ENCODE data around the gene GK. TPM values are rescaled to one million over a fixed set of nuclear protein-coding genes. Genes with fewer than 3 reads are reported as not detected.

The GK gene
- polyA plus RNA-seq (2013, experiment 1 of 2) = 4.4 TPM
- polyA plus RNA-seq (2013, experiment 2 of 2) = 5.6 TPM

DNA sequence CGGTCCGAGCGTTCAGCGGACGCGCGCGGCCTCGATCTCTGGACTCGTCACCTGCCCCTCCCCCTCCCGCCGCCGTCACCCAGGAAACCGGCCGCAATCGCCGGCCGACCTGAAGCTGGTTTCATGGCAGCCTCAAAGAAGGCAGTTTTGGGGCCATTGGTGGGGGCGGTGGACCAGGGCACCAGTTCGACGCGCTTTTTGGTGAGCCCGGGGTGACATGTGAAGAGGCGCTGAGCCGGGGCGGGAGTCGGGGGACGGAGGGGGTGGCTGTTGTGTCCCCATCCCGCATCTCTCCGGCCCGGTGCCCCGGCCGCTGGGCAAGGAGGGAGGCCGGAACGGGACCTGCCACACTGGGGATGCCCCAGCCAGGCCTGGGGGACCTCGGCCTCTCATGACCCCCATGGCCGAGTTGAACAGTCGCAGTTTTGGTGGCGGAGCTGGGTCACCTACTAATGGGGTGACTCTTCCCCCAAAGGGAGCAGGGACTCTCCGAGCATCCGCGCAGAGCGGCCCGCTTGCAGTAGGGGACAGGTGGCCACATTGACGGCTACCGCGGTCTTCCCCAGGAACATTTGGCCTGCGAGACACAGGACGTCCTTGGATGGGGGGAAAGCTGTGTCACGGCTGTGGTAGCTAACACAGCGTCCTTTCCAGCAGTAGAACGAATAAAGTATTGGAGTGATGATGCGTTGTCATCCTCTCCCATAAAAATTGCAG, at the start of gene GK:
Gene GK (plus strand): TSS at position 9 of the 717 bp plus-strand sequence. CDS start 115 bp downstream, at position 124.
- peak within 1 kb of the TSS; percentile 87 for H3K4me3 ChIP-seq (ENCODE audit: low read length)
- peaks cover 3% of the 10 kb centered on the region; the same call in 1 of the 2 replicates for H3K27me3 ChIP-seq (ENCODE audit: insufficient read depth, low read length)
- no peaks in the 10 kb centered on the region for H3K36me3 ChIP-seq (ENCODE audit: insufficient read depth, low read length)
- H3K9me3 ChIP-seq (ENCODE audit: insufficient read depth, low read depth, low read length) = no peaks in the 10 kb centered on the region
- H3K27ac ChIP-seq (ENCODE audit: low read depth, low read length) = peak within 1 kb of the TSS; percentile 85
- peak within 1 kb of the TSS; percentile 83 for H3K9ac ChIP-seq (ENCODE audit: low read depth, low read length)
- 1% methylated on average over 40 of the region's 53 CpGs for WGBS
- H3K4me1 ChIP-seq (ENCODE audit: insufficient read depth, low read length) = no peaks in the 10 kb centered on the region

GRCh38 chrX:30607155-30607554, 46.1 kb upstream of the GK start:
- Histone ChIP-seq H3K4me1 (ENCODE audit: insufficient read depth, low read length) (no peaks in the 10 kb centered on the region), H3K4me3 (ENCODE audit: low read length) (no peak overlapping the region), H3K36me3 (ENCODE audit: insufficient read depth, low read length) (no peaks in the 10 kb centered on the region), H3K9ac (ENCODE audit: low read depth, low read length) (no peak overlapping the region), H3K27ac (ENCODE audit: low read depth, low read length) (no peak overlapping the region), H3K9me3 (ENCODE audit: insufficient read depth, low read depth, low read length) (no peaks in the 10 kb centered on the region), H3K27me3 (ENCODE audit: insufficient read depth, low read length) (no peaks in the 10 kb centered on the region)
- WGBS = 100% methylated on average over 1 of the region's 1 CpG

GRCh38 chrX:30610026-30610425, 43.2 kb upstream of the GK start:
- Histone ChIP-seq H3K27me3 (ENCODE audit: insufficient read depth, low read length) (no peaks in the 10 kb centered on the region), H3K9me3 (ENCODE audit: insufficient read depth, low read depth, low read length) (no peaks in the 10 kb centered on the region), H3K4me1 (ENCODE audit: insufficient read depth, low read length) (no peaks in the 10 kb centered on the region), H3K27ac (ENCODE audit: low read depth, low read length) (no peak overlapping the region), H3K36me3 (ENCODE audit: insufficient read depth, low read length) (no peaks in the 10 kb centered on the region), H3K4me3 (ENCODE audit: low read length) (no peak overlapping the region), H3K9ac (ENCODE audit: low read depth, low read length) (no peak overlapping the region)
- WGBS = 100% methylated on average over 2 of the region's 2 CpGs

DNA sequence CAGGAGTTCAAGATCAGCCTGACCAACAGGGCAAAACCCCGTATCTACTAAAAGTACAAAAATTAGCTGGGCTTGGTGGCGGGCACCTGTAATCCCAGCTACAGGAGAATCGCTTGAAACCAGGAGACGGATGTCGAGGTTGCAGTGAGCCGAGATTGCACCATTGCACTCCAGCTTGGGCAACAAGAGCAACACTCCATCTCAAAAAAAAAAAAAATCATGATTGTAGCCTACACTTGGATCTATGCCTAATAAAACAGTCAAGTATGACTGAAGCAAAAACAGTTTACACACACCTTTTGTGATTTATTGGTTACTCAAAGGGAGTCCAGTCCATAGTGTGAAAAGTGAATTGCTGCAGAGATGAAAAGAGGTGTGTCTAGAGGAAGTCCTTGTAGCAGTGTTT, 41.0 kb upstream of the GK start:
- no peaks in the 10 kb centered on the region for H3K4me1 ChIP-seq (ENCODE audit: insufficient read depth, low read length)
- H3K27me3 ChIP-seq (ENCODE audit: insufficient read depth, low read length) = no peaks in the 10 kb centered on the region
- H3K9me3 ChIP-seq (ENCODE audit: insufficient read depth, low read depth, low read length) = no peaks in the 10 kb centered on the region
- H3K36me3 ChIP-seq (ENCODE audit: insufficient read depth, low read length) = no peaks in the 10 kb centered on the region
- H3K4me3 ChIP-seq (ENCODE audit: low read length) = no peak overlapping the region
- no peak overlapping the region for H3K27ac ChIP-seq (ENCODE audit: low read depth, low read length)
- no peak overlapping the region for H3K9ac ChIP-seq (ENCODE audit: low read depth, low read length)
- 96% methylated on average over 6 of the region's 6 CpGs for WGBS

DNA sequence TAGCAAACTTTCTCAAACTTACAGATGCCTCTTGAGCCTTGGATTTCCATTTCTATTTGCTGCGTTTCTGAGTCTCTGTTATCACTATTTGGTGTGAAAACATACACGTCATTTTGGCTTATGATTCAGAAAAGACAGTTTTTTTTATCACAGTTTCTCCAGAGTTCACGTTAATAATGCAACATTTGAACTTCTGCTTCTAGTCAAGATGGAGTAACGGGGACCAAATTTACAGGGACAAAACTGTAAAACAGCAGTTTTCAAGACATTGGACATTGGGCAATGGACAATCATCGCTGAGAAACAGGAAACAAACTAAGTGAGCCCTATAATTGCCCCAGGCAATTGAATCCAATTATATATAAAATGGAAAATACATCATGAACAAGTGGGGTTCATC, 39.5 kb upstream of the GK start:
- Histone ChIP-seq H3K9me3 (ENCODE audit: insufficient read depth, low read depth, low read length) (no peaks in the 10 kb centered on the region), H3K27ac (ENCODE audit: low read depth, low read length) (no peak overlapping the region), H3K27me3 (ENCODE audit: insufficient read depth, low read length) (no peaks in the 10 kb centered on the region), H3K4me3 (ENCODE audit: low read length) (no peak overlapping the region), H3K9ac (ENCODE audit: low read depth, low read length) (no peak overlapping the region), H3K4me1 (ENCODE audit: insufficient read depth, low read length) (no peaks in the 10 kb centered on the region), H3K36me3 (ENCODE audit: insufficient read depth, low read length) (no peaks in the 10 kb centered on the region)
- WGBS = 94% methylated on average over 4 of the region's 5 CpGs

DNA sequence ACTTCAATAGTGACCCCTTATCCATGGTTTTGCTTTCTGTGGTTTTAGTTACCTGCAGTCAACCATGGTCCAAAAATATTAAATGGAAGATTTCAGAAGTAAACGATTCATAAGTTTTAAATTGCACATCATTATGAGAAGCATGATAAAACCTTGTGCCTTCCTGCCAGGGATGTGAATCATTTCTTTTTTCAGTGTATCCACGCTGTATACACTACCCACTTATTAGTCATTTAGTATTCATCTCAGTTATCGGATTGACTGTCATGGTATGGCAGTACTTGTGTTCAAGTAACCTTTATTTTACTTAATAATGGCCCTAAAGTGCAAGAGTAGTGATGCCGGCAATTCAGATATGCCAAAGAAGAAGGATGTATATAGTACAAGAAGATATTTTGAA, 38.0 kb upstream of the GK start:
- Histone ChIP-seq H3K27me3 (ENCODE audit: insufficient read depth, low read length) (no peaks in the 10 kb centered on the region), H3K27ac (ENCODE audit: low read depth, low read length) (no peak overlapping the region), H3K9ac (ENCODE audit: low read depth, low read length) (no peak overlapping the region), H3K4me3 (ENCODE audit: low read length) (no peak overlapping the region), H3K4me1 (ENCODE audit: insufficient read depth, low read length) (no peaks in the 10 kb centered on the region), H3K36me3 (ENCODE audit: insufficient read depth, low read length) (no peaks in the 10 kb centered on the region), H3K9me3 (ENCODE audit: insufficient read depth, low read depth, low read length) (no peaks in the 10 kb centered on the region)
- no CpG with 5 or more reads among the region's 4 CpGs for WGBS

- Histone ChIP-seq H3K27ac (ENCODE audit: low read depth, low read length) (no peak overlapping the region), H3K27me3 (ENCODE audit: insufficient read depth, low read length) (no peaks in the 10 kb centered on the region), H3K4me3 (ENCODE audit: low read length) (no peak overlapping the region), H3K4me1 (ENCODE audit: insufficient read depth, low read length) (no peaks in the 10 kb centered on the region), H3K9ac (ENCODE audit: low read depth, low read length) (no peak overlapping the region), H3K36me3 (ENCODE audit: insufficient read depth, low read length) (no peaks in the 10 kb centered on the region), H3K9me3 (ENCODE audit: insufficient read depth, low read depth, low read length) (no peaks in the 10 kb centered on the region)
- WGBS = 83% methylated on average over 6 of the region's 7 CpGs
Observed at GRCh38 chrX:30618160-30618765, 35.0 kb upstream of the GK start.

DNA sequence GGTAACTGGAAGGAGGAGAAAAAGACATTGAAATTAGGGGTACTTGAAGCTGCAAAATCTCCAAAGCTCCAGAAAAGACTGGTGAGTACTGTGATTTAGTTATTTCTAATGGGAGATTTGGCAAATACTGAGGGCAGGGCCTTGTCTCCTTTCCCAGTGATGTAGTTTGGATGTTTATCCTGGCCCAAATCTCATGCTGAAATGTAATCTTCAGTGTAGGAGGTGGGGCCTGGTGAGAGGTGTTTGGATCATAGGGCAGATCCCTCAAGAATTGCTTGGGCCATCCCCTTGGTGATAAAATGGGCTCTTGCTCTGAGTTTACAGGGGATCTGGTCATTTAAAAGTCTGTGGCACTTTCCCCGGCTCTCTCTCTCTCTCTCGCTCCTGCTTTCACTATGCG, 33.1 kb upstream of the GK start:
- Histone ChIP-seq H3K9ac (ENCODE audit: low read depth, low read length) (no peak overlapping the region), H3K4me1 (ENCODE audit: insufficient read depth, low read length) (no peaks in the 10 kb centered on the region)

GRCh38 chrX:30620980-30621618, 32.1 kb upstream of the GK start:
- H3K4me1 ChIP-seq (ENCODE audit: insufficient read depth, low read length) = no peaks in the 10 kb centered on the region
- no peak overlapping the region for H3K27ac ChIP-seq (ENCODE audit: low read depth, low read length)
- no peaks in the 10 kb centered on the region for H3K36me3 ChIP-seq (ENCODE audit: insufficient read depth, low read length)
- no peaks in the 10 kb centered on the region for H3K27me3 ChIP-seq (ENCODE audit: insufficient read depth, low read length)
- H3K9ac ChIP-seq (ENCODE audit: low read depth, low read length) = no peak overlapping the region
- no peaks in the 10 kb centered on the region for H3K9me3 ChIP-seq (ENCODE audit: insufficient read depth, low read depth, low read length)
- WGBS = 94% methylated on average over 2 of the region's 2 CpGs
- no peak overlapping the region for H3K4me3 ChIP-seq (ENCODE audit: low read length)

More for the DNA sequence above, 33.1 kb upstream of the GK start:
- 92% methylated on average over 3 of the region's 3 CpGs for WGBS
- H3K4me3 ChIP-seq (ENCODE audit: low read length) = no peak overlapping the region
- H3K9me3 ChIP-seq (ENCODE audit: insufficient read depth, low read depth, low read length) = no peaks in the 10 kb centered on the region
- H3K27ac ChIP-seq (ENCODE audit: low read depth, low read length) = no peak overlapping the region
- H3K27me3 ChIP-seq (ENCODE audit: insufficient read depth, low read length) = no peaks in the 10 kb centered on the region
- no peaks in the 10 kb centered on the region for H3K36me3 ChIP-seq (ENCODE audit: insufficient read depth, low read length)

- H3K4me3 ChIP-seq (ENCODE audit: low read length) = no peak overlapping the region
- 100% methylated on average over 2 of the region's 2 CpGs for WGBS
- no peaks in the 10 kb centered on the region for H3K4me1 ChIP-seq (ENCODE audit: insufficient read depth, low read length)
Observed at GRCh38 chrX:30622361-30622760, 30.9 kb upstream of the GK start.

DNA sequence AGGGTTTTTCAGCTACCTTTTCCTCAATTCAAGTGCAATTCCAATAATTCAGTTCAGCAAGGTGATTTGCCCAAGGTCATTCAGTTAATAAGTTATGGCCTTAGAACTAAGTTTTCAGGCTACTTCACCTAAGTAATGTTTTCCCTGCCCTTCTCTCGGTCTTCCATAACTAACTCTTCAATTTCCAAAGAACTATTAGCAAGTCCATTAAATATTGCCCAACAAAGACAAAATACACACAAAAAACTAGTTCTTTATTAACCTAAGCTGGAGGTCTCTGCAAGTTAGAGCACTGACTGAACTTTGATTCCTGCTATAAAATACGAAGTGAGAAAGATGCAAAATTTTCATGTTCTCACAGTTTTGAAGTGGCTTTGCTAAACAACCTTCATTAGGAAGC, 26.8 kb upstream of the GK start:
- Histone ChIP-seq H3K36me3 (ENCODE audit: insufficient read depth, low read length) (no peaks in the 10 kb centered on the region), H3K9me3 (ENCODE audit: insufficient read depth, low read depth, low read length) (no peaks in the 10 kb centered on the region), H3K4me3 (ENCODE audit: low read length) (no peak overlapping the region), H3K4me1 (ENCODE audit: insufficient read depth, low read length) (no peaks in the 10 kb centered on the region), H3K9ac (ENCODE audit: low read depth, low read length) (no peak overlapping the region), H3K27ac (ENCODE audit: low read depth, low read length) (no peak overlapping the region), H3K27me3 (ENCODE audit: insufficient read depth, low read length) (no peaks in the 10 kb centered on the region)
- WGBS = 96% methylated on average over 2 of the region's 2 CpGs

More at GRCh38 chrX:30622361-30622760, 30.9 kb upstream of the GK start:
- Histone ChIP-seq H3K27me3 (ENCODE audit: insufficient read depth, low read length) (no peaks in the 10 kb centered on the region), H3K9ac (ENCODE audit: low read depth, low read length) (no peak overlapping the region), H3K27ac (ENCODE audit: low read depth, low read length) (no peak overlapping the region), H3K36me3 (ENCODE audit: insufficient read depth, low read length) (no peaks in the 10 kb centered on the region), H3K9me3 (ENCODE audit: insufficient read depth, low read depth, low read length) (no peaks in the 10 kb centered on the region)
